IMR-90 (cell line): ENCODE data around the gene ABHD2. TPM values are rescaled to one million over a fixed set of nuclear protein-coding genes. Genes with fewer than 3 reads are reported as not detected.

Experiments
- ATAC-seq: fragments of 200-7000 bp; cut with Tn5 transposase; 2 replicates; pipeline ENCODE4 v1.9.1; 2020; ENCODE audit warnings: low read depth, mild to moderate bottlenecking, moderate library complexity
- BruUV-seq: library from RNA; stranded (reverse); fragments of 400-500 nt; replicated peaks from 2 replicates; lab custom pipeline; 2021; lab: Mats Ljungman, UMichigan
- CTCF ChIA-PET: fragments of 300-600 bp; formaldehyde crosslinking; extraction: SDS; loops from one replicate; lab custom pipeline; 2021; ENCODE audit warnings: antibody characterized with exemption; lab: Yijun Ruan, JAX
- POLR2A ChIA-PET: fragments of 300-600 bp; sonication (Branson Sonifier 250); formaldehyde crosslinking; loops from one replicate; lab custom pipeline; 2022; ENCODE audit warnings: antibody characterized with exemption; ENCODE audit not compliant: unreplicated experiment; lab: Charles Lee
- DNase-seq: peaks from one replicate; pipeline ENCODE4 v3.0.0; 2013
- H2AFZ ChIP-seq: replicated peaks from 2 replicates; pipeline ENCODE3; 2013; ENCODE audit warnings: low read length, mild to moderate bottlenecking; ENCODE audit not compliant: poor library complexity
- H2AK5ac ChIP-seq: 2 replicates; pipeline ENCODE4 v1.6.1; 2013; ENCODE audit warnings: low read depth, low read length, inconsistent platforms
- H2AK9ac ChIP-seq: replicated peaks from 2 replicates; pipeline ENCODE3; 2013; ENCODE audit warnings: mild to moderate bottlenecking, low read depth, low read length, moderate library complexity; ENCODE audit not compliant: poor library complexity
- H2BK120ac ChIP-seq: 2 replicates; pipeline ENCODE4 v1.6.1; 2013; ENCODE audit warnings: low read depth, low read length, inconsistent platforms
- H2BK15ac ChIP-seq: 3 replicates; pipeline ENCODE4 v1.6.1; 2013; ENCODE audit warnings: low read depth, low read length, inconsistent platforms
- H2BK20ac ChIP-seq: 2 replicates; pipeline ENCODE4 v1.6.1; 2013; ENCODE audit warnings: low read depth, mild to moderate bottlenecking, inconsistent platforms, low read length, moderate library complexity
- H2BK5ac ChIP-seq: 2 replicates; pipeline ENCODE4 v1.6.1; 2013; ENCODE audit warnings: mild to moderate bottlenecking, low read depth, low read length, inconsistent platforms; ENCODE audit not compliant: poor library complexity, severe bottlenecking
- H3K14ac ChIP-seq: replicated peaks from 2 replicates; pipeline ENCODE4 v1.6.1; 2013; ENCODE audit warnings: low read depth, low read length, inconsistent platforms
- H3K18ac ChIP-seq: 2 replicates; pipeline ENCODE4 v1.6.1; 2013; ENCODE audit warnings: low read depth, low read length, control low read depth
- H3K23ac ChIP-seq: 2 replicates; pipeline ENCODE4 v1.6.1; 2013; ENCODE audit warnings: low read depth, low read length, inconsistent platforms
- H3K27ac ChIP-seq: 2 replicates; pipeline ENCODE4 v1.5.1; 2013; ENCODE audit warnings: mild to moderate bottlenecking, control low read depth, low read length; ENCODE audit not compliant: insufficient read depth
- H3K27me3 ChIP-seq: 2 replicates; pipeline ENCODE4 v1.6.1; 2013; ENCODE audit warnings: low read length; ENCODE audit not compliant: control insufficient read depth, insufficient read depth
- H3K36me3 ChIP-seq: 2 replicates; pipeline ENCODE4 v1.6.1; 2013; ENCODE audit warnings: low read length, mixed read lengths; ENCODE audit not compliant: control insufficient read depth, insufficient read depth
- H3K4ac ChIP-seq: 2 replicates; pipeline ENCODE4 v1.6.1; 2013; ENCODE audit warnings: low read depth, low read length, inconsistent platforms
- H3K4me1 ChIP-seq: 2 replicates; pipeline ENCODE4 v1.6.1; 2013; ENCODE audit warnings: low read length, mixed read lengths; ENCODE audit not compliant: control insufficient read depth, insufficient read depth
- H3K4me2 ChIP-seq: 2 replicates; pipeline ENCODE4 v1.6.1; 2013; ENCODE audit warnings: low read depth, mild to moderate bottlenecking, control low read depth, low read length, moderate library complexity
- H3K4me3 ChIP-seq: 2 replicates; pipeline ENCODE4 v1.5.1; 2013; ENCODE audit warnings: low read depth, mild to moderate bottlenecking, control low read depth, low read length, moderate library complexity; ENCODE audit not compliant: insufficient read depth
- H3K56ac ChIP-seq: 2 replicates; pipeline ENCODE4 v1.6.1; 2013; ENCODE audit warnings: low read length, inconsistent platforms; ENCODE audit not compliant: insufficient read depth; ENCODE audit errors: extremely low read depth
- H3K79me1 ChIP-seq, 2 experiments: 2 replicates each; pipeline ENCODE4 v1.6.1; 2013; ENCODE audit warnings: low read length in 2 of 2, inconsistent platforms in 1 of 2, low read depth in 1 of 2
- H3K9ac ChIP-seq: 2 replicates; pipeline ENCODE4 v1.6.1; 2013; ENCODE audit warnings: low read depth, low read length, control low read depth
- H3K9me1 ChIP-seq: 2 replicates; pipeline ENCODE4 v1.6.1; 2013; ENCODE audit warnings: low read length, inconsistent platforms; ENCODE audit not compliant: insufficient read depth
- H3K9me3 ChIP-seq: 2 replicates; pipeline ENCODE4 v1.6.1; 2013; ENCODE audit warnings: low read length; ENCODE audit not compliant: control insufficient read depth, insufficient read depth
- H4K20me1 ChIP-seq: 2 replicates; pipeline ENCODE4 v1.6.1; 2013; ENCODE audit warnings: low read length, inconsistent platforms; ENCODE audit not compliant: insufficient read depth
- H4K5ac ChIP-seq: 2 replicates; pipeline ENCODE4 v1.6.1; 2013; ENCODE audit warnings: mild to moderate bottlenecking, low read depth, low read length, control low read depth
- H4K8ac ChIP-seq, 2 experiments: 2 replicates each; pipeline ENCODE4 v1.6.1; 2013; ENCODE audit warnings: low read depth in 2 of 2, low read length in 2 of 2, control low read depth in 1 of 2, inconsistent platforms in 1 of 2
- H4K91ac ChIP-seq: 2 replicates; pipeline ENCODE4 v1.6.1; 2013; ENCODE audit warnings: low read depth, low read length, inconsistent platforms; ENCODE audit not compliant: insufficient read depth
- CEBPB ChIP-seq: IDR thresholded peaks from 2 replicates; pipeline ENCODE4 v1.6.1; 2012; ENCODE audit warnings: low read depth, low read length, improper control_type of control experiment
- FOS ChIP-seq: fragments of 150-350 bp; IDR thresholded peaks from 2 replicates; pipeline ENCODE4 v1.6.1; 2016; ENCODE audit warnings: low read depth, low read length
- MAFK ChIP-seq: IDR thresholded peaks from 2 replicates; pipeline ENCODE4 v1.6.1; 2012; ENCODE audit warnings: low read depth, low read length, improper control_type of control experiment
- MAZ ChIP-seq: IDR thresholded peaks from 2 replicates; pipeline ENCODE4 v1.6.1; 2012; ENCODE audit warnings: low read depth, mild to moderate bottlenecking, low read length, improper control_type of control experiment, moderate library complexity, borderline replicate concordance
- RAD21 ChIP-seq: IDR thresholded peaks from 2 replicates; pipeline ENCODE4 v1.6.1; 2012; ENCODE audit warnings: low read length, improper control_type of control experiment
- RCOR1 ChIP-seq: IDR thresholded peaks from 2 replicates; pipeline ENCODE4 v1.6.1; 2012; ENCODE audit warnings: mild to moderate bottlenecking, low read length, improper control_type of control experiment; ENCODE audit not compliant: insufficient replicate concordance
- WGBS, 2 experiments: methylation state at CpG; one replicate each; pipeline versions ENCODE4 v1.1.5 to v1.1.7; 2013; ENCODE audit warnings: missing lambda C conversion rate in 2 of 2; ENCODE audit not compliant: insufficient read length in 1 of 2; ENCODE audit errors: extremely low coverage in 2 of 2; 5-methylcytosine and 5-hydroxymethylcytosine counted together
- dilution Hi-C: fragments of 300-500 bp; cut with HindIII; formaldehyde crosslinking; loops from one replicate; pipeline ENCODE4 v1.14.3; 2018; ENCODE audit warnings: low sequenced_read_pairs; ENCODE audit not compliant: unreplicated experiment
- in situ Hi-C: fragments of 300-500 bp; cut with MboI; formaldehyde crosslinking; loops from 3 replicates; pipeline ENCODE4 v1.14.3; 2019; ENCODE audit warnings: low sequenced_read_pairs, inconsistent platforms, mixed read lengths
- intact Hi-C: fragments of 100-400 bp; cut with micrococcal nuclease; formaldehyde crosslinking; loops from 2 replicates; pipeline ENCODE4 v1.10.0; 2022
- polyA plus RNA-seq, 3 experiments: library from polyadenylated mRNA; depleted of rRNA; stranded (reverse); fragments of >200 nt; gene quantifications; 2 replicates each; pipeline ENCODE4 v1.2.3, GENCODE V29; 2012; ENCODE audit warnings: low replicate concordance in 1 of 3
- total RNA-seq: library from RNA; depleted of rRNA; stranded (reverse); fragments of >200 nt; gene quantifications from 2 replicates; pipeline ENCODE4 v1.2.3, GENCODE V29; 2012
- TF ChIP-seq, protein P1 (sequence below): fragments of 150-350 bp; IDR thresholded peaks from 2 replicates; pipeline ENCODE4 v1.6.1; 2017; ENCODE audit warnings: mild to moderate bottlenecking, antibody characterized with exemption, low read length, low read depth

Gene ABHD2
- total and polyA plus RNA-seq, 2 of the 4 experiments (the other 2 are of a cell fraction): 31.2 to 62.9 TPM

DNA sequence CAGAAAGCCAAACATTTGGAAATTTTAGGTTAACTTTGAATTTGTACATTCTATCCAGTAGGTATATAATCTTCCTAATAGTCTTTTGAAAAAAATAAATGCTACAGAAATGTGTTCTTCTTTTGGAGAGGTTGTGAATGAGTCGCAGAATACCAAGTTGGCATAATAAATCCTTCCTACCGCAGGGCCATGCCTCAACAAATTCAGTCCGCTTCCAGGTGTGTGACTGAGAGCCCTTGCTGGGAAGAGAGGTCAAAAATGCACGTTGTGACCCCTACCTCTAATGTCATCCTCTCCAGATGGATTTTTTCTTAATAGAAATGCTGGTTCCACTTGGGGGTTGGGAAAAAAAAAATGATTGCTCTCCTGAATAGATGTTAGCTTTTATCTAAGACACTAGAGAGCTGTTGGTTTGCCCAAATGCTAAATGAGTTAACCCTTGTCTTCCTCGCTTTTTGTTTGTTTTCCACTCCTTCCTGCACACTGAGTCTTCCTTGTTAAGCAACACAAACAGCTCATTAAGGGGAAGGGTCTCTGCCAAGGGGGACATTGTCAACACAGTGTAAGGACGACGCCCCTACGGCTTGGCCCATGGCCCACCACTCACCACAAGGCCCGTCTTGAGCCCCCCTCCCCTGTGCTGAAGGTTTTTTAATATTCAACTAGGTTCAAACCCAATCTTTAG is 99.2 kb downstream of the ABHD2 start:
- no peak overlapping the region for H4K91ac ChIP-seq
- in situ Hi-C loops: no loop called here
- no peak overlapping the region for H3K9ac ChIP-seq
- H3K9me3 ChIP-seq: no peaks in the 10 kb centered on the region
- H3K23ac ChIP-seq: no peak overlapping the region; the same call in 1 of the 2 replicates
- WGBS, 2 experiments: no CpG with 5 or more reads among the region's 9 CpGs
- peaks cover 0 to 6% of the 10 kb centered on the region in 2 experiments; a peak in 1 of 4 replicates for H3K79me1 ChIP-seq
- H3K56ac ChIP-seq: no peak overlapping the region
- TF ChIP-seq RAD21 (no peak), FOS (no peak), MAZ (no peak), MAFK (no peak), RCOR1 (no peak), CEBPB (no peak)
- TF ChIP-seq, protein P1, sequence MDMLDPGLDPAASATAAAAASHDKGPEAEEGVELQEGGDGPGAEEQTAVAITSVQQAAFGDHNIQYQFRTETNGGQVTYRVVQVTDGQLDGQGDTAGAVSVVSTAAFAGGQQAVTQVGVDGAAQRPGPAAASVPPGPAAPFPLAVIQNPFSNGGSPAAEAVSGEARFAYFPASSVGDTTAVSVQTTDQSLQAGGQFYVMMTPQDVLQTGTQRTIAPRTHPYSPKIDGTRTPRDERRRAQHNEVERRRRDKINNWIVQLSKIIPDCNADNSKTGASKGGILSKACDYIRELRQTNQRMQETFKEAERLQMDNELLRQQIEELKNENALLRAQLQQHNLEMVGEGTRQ: no peak
- no peaks in the 10 kb centered on the region for H4K20me1 ChIP-seq
- intact Hi-C loops: no loop called here
- BruUV-seq: no TSS peak
- ATAC-seq: peak; percentile 29; the same call in 1 of the 2 replicates
- H3K27me3 ChIP-seq: no peaks in the 10 kb centered on the region
- no peak for DNase-seq
- no peak overlapping the region for H2BK120ac ChIP-seq
- no peak overlapping the region for H4K8ac ChIP-seq
- H3K36me3 ChIP-seq: peaks cover 47% of the 10 kb centered on the region
- H3K27ac ChIP-seq: no peak overlapping the region
- H3K4me1 ChIP-seq: peaks cover 2% of the 10 kb centered on the region
- no peak overlapping the region for H3K4ac ChIP-seq
- H2BK20ac ChIP-seq: no peak overlapping the region
- no peak overlapping the region for H3K18ac ChIP-seq
- H2AK9ac ChIP-seq: peak overlapping the region; percentile 44
- H3K9me1 ChIP-seq: peaks cover 21% of the 10 kb centered on the region
- CTCF ChIA-PET: interaction anchor here (0.6 to 1.0 kb wide), 3 partner anchors 10 to 17 kb away, joined by 3 to 6 read pairs (median 3); no protein-coding TSS in a partner anchor
- no peak overlapping the region for H4K5ac ChIP-seq
- no peak overlapping the region for H2BK5ac ChIP-seq
- no peak overlapping the region for H3K4me3 ChIP-seq
- H2AFZ ChIP-seq: peak overlapping the region; percentile 58
- POLR2A ChIA-PET: no interaction called here
- dilution Hi-C loops: no loop called here
- H2BK15ac ChIP-seq: no peak overlapping the region
- H3K4me2 ChIP-seq: no peak overlapping the region
- H2AK5ac ChIP-seq: no peak overlapping the region
- H3K14ac ChIP-seq: peak overlapping the region; percentile 49; the same call in 1 of the 2 replicates
